Osteocyte (in vitro differentiated cells): ENCODE measurements around the gene WDR82. TPM values are rescaled to one million over a fixed set of nuclear protein-coding genes. Genes with fewer than 3 reads are reported as not detected.
A peak's percentile ranks its signal among the peaks of the same experiment; 100 is the strongest.

ENCODE experiments used
- DNase-seq: peaks from one replicate; pipeline ENCODE4 v3.0.0; 2021; ENCODE audit warnings: mixed read lengths; ENCODE audit not compliant: unreplicated experiment; ENCODE audit errors: extremely low spot score
- H3K27ac Mint-ChIP-seq: one replicate; pipeline ENCODE4 v1.8.0; 2021; ENCODE audit warnings: mild to moderate bottlenecking, mixed read lengths; ENCODE audit not compliant: unreplicated experiment
- H3K27me3 Mint-ChIP-seq: one replicate; pipeline ENCODE4 v1.8.0; 2021; ENCODE audit warnings: mixed read lengths; ENCODE audit not compliant: unreplicated experiment
- H3K36me3 Mint-ChIP-seq: one replicate; pipeline ENCODE4 v1.8.0; 2021; ENCODE audit warnings: mixed read lengths; ENCODE audit not compliant: unreplicated experiment
- H3K4me1 Mint-ChIP-seq: one replicate; pipeline ENCODE4 v1.8.0; 2021; ENCODE audit warnings: mixed read lengths; ENCODE audit not compliant: unreplicated experiment
- H3K4me3 Mint-ChIP-seq: one replicate; pipeline ENCODE4 v1.8.0; 2021; ENCODE audit warnings: mild to moderate bottlenecking, moderate library complexity, mixed read lengths; ENCODE audit not compliant: unreplicated experiment
- H3K9me3 Mint-ChIP-seq: one replicate; pipeline ENCODE4 v1.8.0; 2021; ENCODE audit warnings: mixed read lengths; ENCODE audit not compliant: unreplicated experiment
- total RNA-seq: library from RNA; stranded (reverse); gene quantifications from 2 replicates; pipeline ENCODE4 v1.2.1, GENCODE V29; 2021
- TF ChIP-seq, protein P1 (sequence below): fragments of 200-600 bp; sonication (generic); IDR thresholded peaks from 2 replicates; pipeline ENCODE4 v1.5.0; 2021; ENCODE audit warnings: antibody characterized with exemption, mild to moderate bottlenecking, moderate library complexity

Gene WDR82
- total RNA-seq, 1 donor from 2014 or later: 76.7 TPM

DNA sequence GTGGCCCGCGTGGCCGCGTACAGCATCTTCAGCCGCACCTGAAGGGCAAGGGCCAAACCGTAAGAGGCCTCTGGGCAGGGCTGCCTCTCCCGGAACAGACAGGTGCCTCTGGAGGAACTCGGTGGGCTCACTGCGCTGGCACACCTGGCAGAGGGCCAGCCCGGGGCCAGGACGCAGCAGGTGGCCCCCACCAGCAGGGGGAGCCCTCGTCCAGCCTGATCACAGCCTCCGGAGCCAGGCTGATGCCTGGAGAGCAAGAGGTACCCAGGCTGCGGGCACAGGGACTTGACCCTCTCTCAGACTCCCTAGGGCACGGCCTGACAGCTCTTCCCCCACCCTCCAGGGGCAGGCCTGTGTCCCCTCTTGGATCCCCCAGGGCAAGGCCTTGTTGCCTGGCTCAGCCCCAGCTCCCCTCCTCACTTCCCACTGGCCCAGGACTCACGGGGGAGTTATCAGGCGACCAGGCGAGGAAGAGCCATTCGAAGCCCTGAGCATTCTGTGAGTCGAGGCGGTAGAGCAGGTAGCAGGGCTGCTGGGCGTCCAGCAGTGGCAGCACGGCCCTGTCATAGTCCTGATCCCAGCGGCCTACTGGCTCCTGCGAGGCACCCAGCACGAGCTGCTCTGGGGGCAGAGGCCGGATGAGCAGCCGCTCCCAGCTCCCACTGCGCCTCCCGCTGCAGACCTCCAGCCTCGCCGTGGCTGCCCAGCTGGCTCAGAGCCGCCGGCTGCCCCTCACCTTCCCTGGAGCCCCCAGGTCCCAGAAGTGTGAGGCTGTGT is 46.8 kb downstream of the WDR82 start:
- peaks cover 8% of the 10 kb centered on the region for H3K4me1 Mint-ChIP-seq
- no peaks in the 10 kb centered on the region for H3K27me3 Mint-ChIP-seq
- H3K27ac Mint-ChIP-seq: no peak overlapping the region
- no peak overlapping the region for H3K4me3 Mint-ChIP-seq
- H3K9me3 Mint-ChIP-seq: no peaks in the 10 kb centered on the region
- H3K36me3 Mint-ChIP-seq: peaks cover 28% of the 10 kb centered on the region
- DNase-seq: peak; percentile 92
- TF ChIP-seq, protein P1, sequence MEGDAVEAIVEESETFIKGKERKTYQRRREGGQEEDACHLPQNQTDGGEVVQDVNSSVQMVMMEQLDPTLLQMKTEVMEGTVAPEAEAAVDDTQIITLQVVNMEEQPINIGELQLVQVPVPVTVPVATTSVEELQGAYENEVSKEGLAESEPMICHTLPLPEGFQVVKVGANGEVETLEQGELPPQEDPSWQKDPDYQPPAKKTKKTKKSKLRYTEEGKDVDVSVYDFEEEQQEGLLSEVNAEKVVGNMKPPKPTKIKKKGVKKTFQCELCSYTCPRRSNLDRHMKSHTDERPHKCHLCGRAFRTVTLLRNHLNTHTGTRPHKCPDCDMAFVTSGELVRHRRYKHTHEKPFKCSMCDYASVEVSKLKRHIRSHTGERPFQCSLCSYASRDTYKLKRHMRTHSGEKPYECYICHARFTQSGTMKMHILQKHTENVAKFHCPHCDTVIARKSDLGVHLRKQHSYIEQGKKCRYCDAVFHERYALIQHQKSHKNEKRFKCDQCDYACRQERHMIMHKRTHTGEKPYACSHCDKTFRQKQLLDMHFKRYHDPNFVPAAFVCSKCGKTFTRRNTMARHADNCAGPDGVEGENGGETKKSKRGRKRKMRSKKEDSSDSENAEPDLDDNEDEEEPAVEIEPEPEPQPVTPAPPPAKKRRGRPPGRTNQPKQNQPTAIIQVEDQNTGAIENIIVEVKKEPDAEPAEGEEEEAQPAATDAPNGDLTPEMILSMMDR: peak; percentile 84

DNA sequence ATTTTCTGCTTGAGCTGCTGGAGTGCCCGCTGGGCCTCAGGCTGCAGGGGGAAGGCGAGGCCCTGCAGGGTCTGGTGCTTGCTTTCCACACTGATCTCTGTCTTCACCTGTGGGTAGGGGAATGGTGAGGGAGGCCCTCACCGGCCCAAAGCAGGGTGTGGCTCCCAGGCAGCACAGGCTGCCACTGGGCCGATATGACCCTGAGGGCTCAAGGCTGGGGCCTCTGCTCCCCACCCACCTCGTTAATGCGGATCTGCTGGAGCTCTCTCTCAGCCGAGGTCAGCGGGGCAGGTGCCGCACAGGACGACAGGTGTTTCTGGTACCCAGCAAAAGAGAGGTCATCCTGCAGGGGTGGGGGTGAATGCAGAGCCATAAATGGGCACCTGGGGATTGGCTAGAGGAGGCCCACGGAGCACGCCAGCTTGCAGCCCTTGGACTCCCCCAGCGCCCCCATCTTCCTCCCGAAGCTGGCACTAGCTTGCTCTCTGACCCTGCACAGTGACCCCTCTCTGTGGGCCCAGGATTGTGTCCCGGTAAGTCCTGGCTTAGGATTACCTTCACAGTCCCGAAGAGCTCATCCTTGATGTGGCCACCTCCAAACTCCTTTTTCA is 47.5 kb downstream of the WDR82 start:
- no peak overlapping the region for H3K4me3 Mint-ChIP-seq
- peaks cover 28% of the 10 kb centered on the region for H3K36me3 Mint-ChIP-seq
- TF ChIP-seq, protein P1: no peak
- H3K9me3 Mint-ChIP-seq: no peaks in the 10 kb centered on the region
- no peak overlapping the region for H3K27ac Mint-ChIP-seq
- H3K4me1 Mint-ChIP-seq: peaks cover 1% of the 10 kb centered on the region
- H3K27me3 Mint-ChIP-seq: no peaks in the 10 kb centered on the region
- no peak for DNase-seq

DNA sequence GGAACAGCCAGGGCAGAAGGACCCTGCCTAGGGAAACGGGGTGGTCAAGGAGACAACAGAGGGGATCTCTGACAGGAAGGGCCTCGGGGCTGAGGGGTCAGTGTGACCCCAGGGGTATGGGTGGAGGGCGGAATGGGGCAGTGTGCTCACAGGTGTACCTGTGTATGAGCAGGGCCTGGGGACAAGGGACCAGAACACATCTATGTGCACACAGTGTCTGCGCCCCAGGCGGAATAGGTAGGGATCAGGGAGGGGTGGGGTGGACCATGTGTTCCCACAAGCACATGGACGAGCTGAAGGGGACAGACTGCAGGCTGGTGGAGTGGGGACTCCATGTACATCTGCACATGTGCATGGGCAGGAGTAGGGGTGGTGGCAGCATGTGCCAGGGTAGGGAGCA is 48.0 kb downstream of the WDR82 start:
- no peaks in the 10 kb centered on the region for H3K27me3 Mint-ChIP-seq
- H3K27ac Mint-ChIP-seq: no peak overlapping the region
- no peaks in the 10 kb centered on the region for H3K4me1 Mint-ChIP-seq
- peaks cover 28% of the 10 kb centered on the region for H3K36me3 Mint-ChIP-seq
- no peak for DNase-seq
- H3K4me3 Mint-ChIP-seq: no peak overlapping the region
- TF ChIP-seq, protein P1: no peak
- H3K9me3 Mint-ChIP-seq: no peaks in the 10 kb centered on the region

DNA sequence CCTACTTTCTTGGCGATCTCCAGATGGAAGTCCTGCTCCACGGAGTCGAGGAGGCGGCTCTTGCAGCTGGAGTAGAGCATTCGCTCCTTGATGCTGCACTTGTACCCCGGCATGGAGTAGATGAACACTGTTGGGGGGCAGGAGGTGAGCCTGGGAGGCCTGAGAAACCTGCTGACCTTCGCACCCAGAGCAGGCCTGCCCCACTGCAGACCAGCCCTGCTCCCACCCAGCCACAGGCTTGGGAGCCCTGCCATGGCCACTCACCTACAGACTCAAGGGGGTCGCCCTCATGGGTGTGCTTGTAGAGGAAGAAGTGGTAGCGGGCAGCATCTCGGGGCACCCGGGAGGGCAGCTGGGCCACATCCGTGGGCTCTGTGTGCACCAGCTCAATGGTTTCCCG is 48.8 kb downstream of the WDR82 start:
- Mint-ChIP-seq H3K27ac (no peak overlapping the region), H3K9me3 (no peaks in the 10 kb centered on the region), H3K27me3 (no peaks in the 10 kb centered on the region), H3K4me1 (no peaks in the 10 kb centered on the region), H3K36me3 (peaks cover 28% of the 10 kb centered on the region), H3K4me3 (no peak overlapping the region)
- TF ChIP-seq, protein P1: no peak
- DNase-seq: no peak

DNA sequence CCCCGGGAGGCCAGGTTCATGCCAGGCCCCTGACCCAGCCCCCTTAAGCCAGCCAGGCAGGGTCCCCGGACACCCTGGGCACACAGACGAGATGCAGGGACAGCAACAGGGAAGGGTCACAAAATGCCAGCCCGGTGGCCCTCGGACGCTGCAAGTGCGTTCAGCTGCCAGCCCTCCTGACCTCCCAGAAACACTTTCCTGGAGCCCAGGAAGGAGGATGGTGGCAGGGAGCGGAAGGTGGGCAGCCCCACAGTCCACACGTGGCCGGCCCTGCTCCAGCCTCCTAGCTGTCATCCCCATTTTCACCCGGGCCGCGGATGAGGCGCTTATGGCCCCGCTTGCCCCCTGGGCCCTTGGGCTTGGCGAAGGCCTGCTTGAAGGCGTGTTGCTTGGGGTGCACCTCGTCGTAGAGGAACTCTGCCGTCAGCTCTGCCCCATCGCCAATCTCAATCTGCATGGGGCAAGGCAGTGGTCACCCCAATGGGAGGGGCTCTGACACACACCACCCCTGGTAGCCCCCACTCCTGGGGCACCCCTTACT is 49.6 kb downstream of the WDR82 start:
- no peak overlapping the region for H3K27ac Mint-ChIP-seq

More for the DNA sequence above, 49.6 kb downstream of the WDR82 start:
- peaks cover 28% of the 10 kb centered on the region for H3K36me3 Mint-ChIP-seq
- H3K4me3 Mint-ChIP-seq: no peak overlapping the region
- H3K4me1 Mint-ChIP-seq: no peaks in the 10 kb centered on the region
- no peaks in the 10 kb centered on the region for H3K27me3 Mint-ChIP-seq
- TF ChIP-seq, protein P1: no peak
- peak; percentile 77 for DNase-seq
- no peaks in the 10 kb centered on the region for H3K9me3 Mint-ChIP-seq
